HAP-1 (cell line): ENCODE measurements around the gene ADRB1.

ENCODE experiments used
- DNase-seq, 2 experiments: peaks; one replicate each; pipeline ENCODE4 v3.0.0-alpha.2; 2016 to 2020; ENCODE audit warnings: low spot score in 2 of 2
- H3K27me3 ChIP-seq: fragments of 250-450 bp; sonication (Bioruptor Pico); 2 replicates; pipeline ENCODE4 v1.5.1; 2020; ENCODE audit warnings: low read depth, mild to moderate bottlenecking, moderate library complexity
- H3K36me3 ChIP-seq: fragments of 250-450 bp; sonication (Bioruptor Pico); replicated peaks from 2 replicates; pipeline ENCODE4 v1.5.1; 2020; ENCODE audit warnings: mild to moderate bottlenecking
- H3K4me1 ChIP-seq: fragments of 250-450 bp; sonication (Bioruptor Pico); 2 replicates; pipeline ENCODE4 v1.5.1; 2020; ENCODE audit warnings: mild to moderate bottlenecking
- H3K4me3 ChIP-seq: fragments of 250-450 bp; sonication (Bioruptor Pico); 2 replicates; pipeline ENCODE4 v1.5.1; 2020; ENCODE audit warnings: mild to moderate bottlenecking, moderate library complexity
- H3K9me3 ChIP-seq: fragments of 250-450 bp; sonication (Bioruptor Pico); 2 replicates; pipeline ENCODE4 v1.5.1; 2020; ENCODE audit warnings: mild to moderate bottlenecking, moderate library complexity
- in situ Hi-C: fragments of 300-500 bp; cut with MboI; formaldehyde crosslinking; loops from 3 replicates; pipeline ENCODE4 v1.14.3; 2020; ENCODE audit warnings: low sequenced_read_pairs, inconsistent platforms, mixed read lengths

ADRB1 gene

DNA sequence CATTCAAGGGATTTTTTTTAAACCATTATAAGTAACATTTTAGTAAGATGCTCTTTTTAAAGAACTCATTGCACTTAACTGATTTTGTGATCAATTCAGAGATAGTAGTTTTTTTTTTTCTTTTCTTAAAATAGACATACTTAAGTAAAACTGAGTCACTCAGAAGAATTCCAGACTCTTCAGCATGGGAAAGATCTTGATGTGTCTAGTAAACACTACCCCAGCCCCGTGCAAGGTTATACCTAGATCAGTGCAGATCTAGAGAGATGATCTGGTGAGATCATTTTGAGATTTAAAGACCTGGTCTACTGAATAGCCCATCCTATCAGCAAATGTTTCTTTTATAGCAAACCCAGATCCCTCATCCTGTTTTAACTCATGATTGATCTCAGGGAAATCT lies 8.6 kb downstream of the ADRB1 start:
- in situ Hi-C loops, result no loop called here
- DNase-seq, result no peak
- Histone ChIP-seq H3K4me1 (peaks cover 23% of the 10 kb centered on the region), H3K4me3 (no peak overlapping the region), H3K27me3 (no peaks in the 10 kb centered on the region; the same call in 1 of the 2 replicates), H3K36me3 (no peaks in the 10 kb centered on the region), H3K9me3 (no peaks in the 10 kb centered on the region)

DNA sequence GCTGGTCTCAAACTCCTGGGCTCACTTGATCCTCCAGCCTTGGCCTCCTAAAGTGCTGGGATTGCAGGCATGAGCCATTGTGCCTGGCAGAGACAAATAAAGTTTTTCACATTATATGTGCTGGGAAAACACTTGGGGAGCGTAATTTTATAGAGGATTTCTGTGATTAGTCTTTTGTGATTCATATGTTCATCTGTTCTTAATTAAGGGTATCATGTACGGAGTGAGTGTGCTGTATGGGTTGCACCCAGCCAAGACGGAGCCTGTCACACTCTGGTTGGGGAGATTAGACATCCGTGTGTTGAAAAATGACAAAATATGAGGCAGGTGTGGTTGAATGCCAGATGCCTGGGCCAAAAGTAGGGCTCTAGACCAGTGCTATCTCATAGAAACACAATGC lies 10.3 kb downstream of the ADRB1 start:
- no peaks in the 10 kb centered on the region for H3K27me3 ChIP-seq
- H3K4me1 ChIP-seq, result peaks cover 23% of the 10 kb centered on the region
- no peaks in the 10 kb centered on the region for H3K36me3 ChIP-seq
- no peak for DNase-seq
- in situ Hi-C loops, result no loop called here
- no peak overlapping the region for H3K4me3 ChIP-seq
- no peaks in the 10 kb centered on the region for H3K9me3 ChIP-seq

DNA sequence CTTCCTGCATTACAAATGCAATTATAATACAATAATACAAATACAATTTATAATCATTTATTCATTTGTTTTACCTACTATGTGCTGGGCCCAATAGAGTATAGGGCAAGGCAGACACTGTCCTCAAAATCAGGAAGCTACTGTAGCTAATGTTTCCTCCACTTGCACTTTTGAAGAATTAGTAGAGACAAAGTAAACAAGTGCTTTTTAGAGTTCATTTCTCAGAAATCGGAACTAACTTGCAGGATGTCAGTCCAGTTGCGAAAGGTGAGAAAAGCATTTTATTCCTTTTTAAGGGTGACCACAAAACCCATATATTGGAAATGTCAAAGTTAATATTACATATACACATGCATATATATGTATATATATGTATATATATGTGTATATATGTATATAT lies 14.2 kb downstream of the ADRB1 start:
- H3K9me3 ChIP-seq, result no peaks in the 10 kb centered on the region
- DNase-seq, result no peak
- in situ Hi-C loops, result no loop called here
- H3K4me1 ChIP-seq, result peaks cover 9% of the 10 kb centered on the region
- no peak overlapping the region for H3K4me3 ChIP-seq
- no peaks in the 10 kb centered on the region for H3K36me3 ChIP-seq
- no peaks in the 10 kb centered on the region for H3K27me3 ChIP-seq

DNA sequence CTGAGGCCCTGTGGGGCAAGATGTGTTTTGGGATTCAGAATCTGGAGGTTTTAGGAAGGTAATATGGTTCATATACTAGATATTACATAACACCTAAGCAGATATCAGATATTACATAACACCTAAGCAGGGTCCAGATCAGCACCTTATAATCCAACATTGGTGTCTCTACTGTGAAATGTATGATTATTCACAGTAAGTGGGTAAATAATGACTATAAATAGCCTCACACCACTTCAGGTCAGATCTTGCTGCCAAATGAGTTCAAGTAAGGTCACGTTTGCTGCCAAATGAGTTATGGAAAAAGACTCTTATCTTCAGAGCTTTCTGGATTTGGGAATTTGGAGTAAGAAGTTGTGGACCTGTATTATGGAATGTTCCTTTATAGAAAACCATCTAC lies 14.6 kb downstream of the ADRB1 start:
- Histone ChIP-seq H3K9me3 (no peaks in the 10 kb centered on the region), H3K27me3 (no peaks in the 10 kb centered on the region), H3K4me1 (peaks cover 6% of the 10 kb centered on the region; the same call in 1 of the 2 replicates), H3K4me3 (no peak overlapping the region), H3K36me3 (no peaks in the 10 kb centered on the region)
- in situ Hi-C loops, result no loop called here
- no peak for DNase-seq

DNA sequence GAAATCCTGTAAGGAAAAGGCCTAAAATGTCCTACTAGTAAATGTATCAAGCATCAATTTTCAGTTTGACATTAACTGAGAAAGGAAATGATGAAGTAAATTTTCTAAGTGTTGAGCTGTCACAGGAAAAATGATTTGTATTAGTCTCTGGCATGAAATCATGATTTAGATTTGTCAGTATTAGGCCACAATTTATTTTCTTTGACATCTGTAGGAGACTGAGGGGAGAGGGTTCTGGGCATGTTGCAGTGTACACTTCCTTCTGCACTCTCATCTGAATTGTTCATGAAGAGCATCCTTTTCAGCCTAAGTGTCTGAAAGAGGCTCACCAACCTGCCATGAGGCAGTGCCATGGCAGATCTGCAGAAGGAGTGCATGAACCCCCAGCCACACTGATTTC lies 15.9 kb downstream of the ADRB1 start:
- Histone ChIP-seq H3K4me3 (no peak overlapping the region), H3K9me3 (no peaks in the 10 kb centered on the region), H3K36me3 (no peaks in the 10 kb centered on the region), H3K27me3 (no peaks in the 10 kb centered on the region; the same call in 1 of the 2 replicates), H3K4me1 (peaks cover 6% of the 10 kb centered on the region; the same call in 1 of the 2 replicates)
- in situ Hi-C loops, result no loop called here
- DNase-seq, result no peak

DNA sequence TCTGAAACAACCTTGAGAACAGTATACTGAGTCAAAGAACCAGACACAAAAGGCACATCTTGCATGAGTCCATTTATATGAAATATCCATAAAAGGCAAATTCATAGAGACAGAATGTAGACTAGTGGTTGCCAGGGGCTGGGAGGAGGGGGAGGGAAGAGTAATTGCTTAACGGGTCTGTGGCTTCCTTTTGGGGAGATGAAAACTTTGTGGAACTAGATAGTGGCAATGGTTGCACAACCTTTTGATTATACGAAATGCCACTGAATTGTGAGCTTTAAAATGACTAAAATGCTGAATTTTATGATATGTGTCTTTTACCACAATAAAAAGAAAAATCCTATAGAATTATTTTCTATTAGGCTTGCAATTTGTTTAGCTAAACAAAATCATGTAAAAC lies 16.8 kb downstream of the ADRB1 start:
- H3K4me3 ChIP-seq, result no peak overlapping the region
- peaks cover 6% of the 10 kb centered on the region; the same call in 1 of the 2 replicates for H3K4me1 ChIP-seq
- no peak for DNase-seq
- no peaks in the 10 kb centered on the region for H3K36me3 ChIP-seq
- no peaks in the 10 kb centered on the region for H3K9me3 ChIP-seq
- in situ Hi-C loops, result no loop called here
- no peaks in the 10 kb centered on the region; the same call in 1 of the 2 replicates for H3K27me3 ChIP-seq

DNA sequence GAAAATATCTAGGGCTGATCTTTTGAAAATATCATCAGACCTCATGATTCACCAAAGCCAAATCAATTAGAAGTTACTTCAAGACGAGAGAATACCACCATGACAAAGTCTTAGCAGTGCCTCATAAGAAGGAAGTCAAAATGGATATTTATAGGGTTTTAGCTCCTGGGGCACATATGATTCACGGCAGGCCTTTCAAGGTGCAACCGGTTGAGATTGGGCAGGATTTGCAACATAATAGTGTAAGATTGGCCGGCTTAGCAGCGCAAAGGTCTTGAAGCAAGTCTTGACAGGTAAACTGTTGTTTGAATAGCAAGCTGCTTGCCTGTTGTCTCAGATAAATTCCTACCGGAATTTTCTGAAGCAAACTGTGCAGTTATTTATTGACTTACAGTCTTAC lies 17.5 kb downstream of the ADRB1 start:
- Histone ChIP-seq H3K4me1 (peaks cover 6% of the 10 kb centered on the region; the same call in 1 of the 2 replicates), H3K36me3 (no peaks in the 10 kb centered on the region), H3K4me3 (no peak overlapping the region), H3K27me3 (no peaks in the 10 kb centered on the region; the same call in 1 of the 2 replicates), H3K9me3 (no peaks in the 10 kb centered on the region)
- DNase-seq, result no peak
- in situ Hi-C loops, result no loop called here

DNA sequence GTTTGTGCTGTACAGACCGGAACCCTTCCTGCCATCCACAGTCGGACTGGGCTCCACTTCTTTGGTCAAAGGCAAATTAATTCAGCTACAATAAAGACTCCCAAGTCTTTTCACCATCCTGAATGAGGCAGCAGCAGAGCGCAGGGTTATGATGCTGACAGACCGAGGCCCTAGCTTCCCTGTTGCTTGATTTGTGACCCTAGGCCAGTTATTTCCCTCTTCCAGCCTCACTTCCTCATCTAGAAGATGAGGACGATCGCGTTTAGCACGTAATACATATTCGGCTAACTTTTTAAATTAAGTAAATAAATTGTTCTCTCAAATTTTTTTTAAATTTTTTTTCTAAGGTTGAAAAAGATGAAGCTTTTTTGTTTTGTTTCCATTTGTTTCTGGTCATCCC lies 18.1 kb downstream of the ADRB1 start:
- H3K9me3 ChIP-seq, result no peaks in the 10 kb centered on the region
- peaks cover 6% of the 10 kb centered on the region; the same call in 1 of the 2 replicates for H3K4me1 ChIP-seq
- no peaks in the 10 kb centered on the region; the same call in 1 of the 2 replicates for H3K27me3 ChIP-seq
- no peaks in the 10 kb centered on the region for H3K36me3 ChIP-seq
- no peak overlapping the region for H3K4me3 ChIP-seq
- DNase-seq, result no peak
- in situ Hi-C loops, result no loop called here

DNA sequence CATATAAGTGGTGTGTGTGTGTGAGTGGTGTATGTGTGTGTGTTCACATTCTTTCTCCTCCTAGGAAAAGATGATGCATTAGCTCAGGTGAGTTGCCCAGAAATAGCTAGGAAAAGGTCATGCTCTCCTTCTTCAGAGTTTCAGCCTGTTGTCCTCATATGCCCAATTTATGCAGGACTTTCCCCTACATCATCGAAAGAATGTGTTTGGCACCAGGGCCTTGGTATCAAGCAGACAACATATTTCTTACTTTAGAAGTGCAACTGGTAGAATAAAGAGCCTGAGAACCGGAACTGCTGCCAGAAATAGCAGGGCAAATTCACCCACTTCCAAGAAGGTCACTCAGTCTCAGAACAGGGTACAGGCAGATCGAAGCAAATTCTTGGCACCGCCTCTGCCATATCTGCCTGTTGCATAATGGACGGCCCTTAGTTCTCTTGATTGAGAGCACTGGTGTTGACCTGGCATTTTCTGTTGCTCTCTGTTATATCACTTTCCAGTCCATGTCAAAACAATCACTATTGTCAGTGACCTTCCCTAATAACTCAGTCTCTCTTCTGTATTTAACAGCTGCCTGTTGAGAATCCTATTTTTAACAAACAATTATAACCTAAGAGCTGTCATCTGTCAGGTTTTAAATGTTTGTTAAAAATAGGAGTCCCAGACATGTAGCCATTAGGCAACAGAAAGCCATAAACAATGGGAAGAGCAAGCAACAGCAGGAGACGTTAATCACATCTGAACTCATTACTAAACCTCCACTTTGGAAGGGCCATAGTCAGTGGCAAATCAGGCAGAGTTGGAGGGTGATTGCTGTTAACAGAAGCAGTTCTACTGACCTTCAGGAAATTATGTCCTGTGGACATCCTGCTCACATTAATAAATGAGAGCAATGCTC lies 20.7 kb downstream of the ADRB1 start:
- in situ Hi-C loops, result no loop called here
- DNase-seq, result no peak
- H3K4me1 ChIP-seq, result peaks cover 6% of the 10 kb centered on the region; the same call in 1 of the 2 replicates
- no peaks in the 10 kb centered on the region; the same call in 1 of the 2 replicates for H3K27me3 ChIP-seq
- no peak overlapping the region for H3K4me3 ChIP-seq
- no peaks in the 10 kb centered on the region for H3K9me3 ChIP-seq
- H3K36me3 ChIP-seq, result no peaks in the 10 kb centered on the region

DNA sequence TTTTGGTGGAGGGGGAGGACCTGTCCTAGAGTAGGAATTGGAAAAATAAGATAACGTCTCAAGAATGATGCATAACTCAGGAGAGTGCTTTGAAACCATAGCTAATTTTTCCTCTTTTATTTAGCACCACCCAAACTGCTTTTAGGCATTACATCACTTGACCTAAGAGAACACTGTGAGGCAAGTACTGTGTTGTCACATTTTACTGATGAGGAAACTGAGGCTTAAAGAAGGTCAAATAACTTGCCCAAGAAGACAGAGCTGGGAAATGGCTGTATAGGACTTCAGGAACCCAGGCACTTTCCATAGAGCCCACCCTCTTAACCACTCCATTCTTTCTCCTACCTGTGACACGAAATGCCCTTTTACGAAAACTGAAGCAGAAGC lies 21.4 kb downstream of the ADRB1 start:
- Histone ChIP-seq H3K27me3 (no peaks in the 10 kb centered on the region; the same call in 1 of the 2 replicates), H3K4me1 (peaks cover 7% of the 10 kb centered on the region)
- DNase-seq, result no peak

DNA sequence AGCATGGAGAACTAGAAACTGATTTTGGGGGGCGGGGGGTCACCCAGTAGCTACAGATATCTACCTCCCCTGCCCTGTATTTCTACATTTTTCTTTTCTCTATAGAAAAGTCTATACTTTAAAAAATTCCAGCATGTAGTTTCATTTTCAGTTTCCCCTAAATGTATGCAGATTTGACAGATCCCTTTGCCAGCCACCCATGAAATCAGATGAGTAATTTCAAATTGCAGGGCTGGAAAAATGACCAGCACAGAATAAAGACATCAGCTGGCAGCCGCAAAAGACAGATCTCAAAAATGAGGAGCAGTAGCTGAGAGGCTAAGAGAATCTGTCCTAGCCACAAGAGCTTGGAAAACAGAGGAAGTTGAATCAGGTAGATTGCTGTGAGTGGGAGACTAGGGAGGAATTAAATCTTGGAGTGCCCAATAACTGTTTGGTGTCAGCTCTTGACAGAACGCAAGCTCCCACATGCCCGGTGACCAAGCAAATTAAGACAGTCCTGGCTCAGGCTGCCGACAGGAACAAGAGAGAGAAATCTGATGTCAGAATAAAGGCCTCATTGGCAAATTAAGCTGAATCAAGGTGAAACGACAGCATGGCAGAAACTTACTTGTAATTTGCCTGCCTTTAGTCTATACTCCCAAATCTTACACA lies 24.5 kb downstream of the ADRB1 start:
- in situ Hi-C loops, result no loop called here
- no peaks in the 10 kb centered on the region; the same call in 1 of the 2 replicates for H3K27me3 ChIP-seq
- H3K9me3 ChIP-seq, result no peaks in the 10 kb centered on the region
- DNase-seq, result no peak
- no peaks in the 10 kb centered on the region for H3K36me3 ChIP-seq
- peaks cover 7% of the 10 kb centered on the region for H3K4me1 ChIP-seq
- no peak overlapping the region for H3K4me3 ChIP-seq

More for the DNA sequence above, 21.4 kb downstream of the ADRB1 start:
- Histone ChIP-seq H3K4me3 (no peak overlapping the region), H3K9me3 (no peaks in the 10 kb centered on the region), H3K36me3 (no peaks in the 10 kb centered on the region)
- in situ Hi-C loops, result no loop called here

DNA sequence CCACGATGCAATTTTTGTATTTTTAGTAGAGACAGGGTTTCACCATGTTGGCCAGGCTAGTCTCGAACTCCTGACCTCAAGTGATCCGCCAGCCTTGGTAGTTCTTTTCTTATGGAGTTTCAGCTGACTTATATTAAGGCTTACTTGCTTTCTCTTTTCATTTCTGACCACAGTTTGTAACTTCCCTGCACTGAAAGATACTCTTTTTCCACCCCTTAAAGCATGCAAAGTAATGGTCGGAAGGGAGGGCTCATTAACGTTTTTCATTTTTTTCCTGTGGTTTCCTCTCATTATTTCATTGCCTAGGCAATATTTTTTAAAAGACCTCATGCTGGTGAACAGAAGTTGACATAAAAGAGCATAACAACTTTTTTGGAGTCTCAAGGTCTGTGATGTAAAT lies 27.0 kb downstream of the ADRB1 start:
- Histone ChIP-seq H3K4me1 (peaks cover 7% of the 10 kb centered on the region), H3K9me3 (no peaks in the 10 kb centered on the region), H3K4me3 (no peak overlapping the region), H3K27me3 (no peaks in the 10 kb centered on the region), H3K36me3 (no peaks in the 10 kb centered on the region)
- in situ Hi-C loops, result no loop called here
- DNase-seq, result peak in 1 of 2 experiments; percentile 12

DNA sequence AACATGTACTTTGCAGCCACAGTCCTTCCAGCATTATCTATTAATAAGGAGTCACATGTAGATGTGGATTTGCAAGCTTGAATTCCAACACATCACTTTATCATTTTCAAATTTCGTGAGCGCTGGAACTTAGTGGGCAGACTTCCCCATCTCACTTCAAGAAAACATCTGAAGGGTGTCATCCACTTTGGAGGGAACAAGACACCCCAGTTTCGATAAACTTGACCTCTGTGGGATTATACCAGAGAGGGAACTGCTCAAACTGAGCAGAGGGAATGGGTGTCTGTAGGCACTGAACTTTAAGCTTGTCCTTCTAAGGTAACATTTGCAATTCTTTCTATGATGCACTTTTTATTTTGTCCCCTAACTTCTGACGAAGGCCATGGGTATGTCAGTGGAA lies 27.5 kb downstream of the ADRB1 start:
- peaks cover 7% of the 10 kb centered on the region for H3K4me1 ChIP-seq
- no peaks in the 10 kb centered on the region for H3K36me3 ChIP-seq
- no peaks in the 10 kb centered on the region for H3K9me3 ChIP-seq
- no peak overlapping the region for H3K4me3 ChIP-seq
- in situ Hi-C loops, result no loop called here
- no peaks in the 10 kb centered on the region for H3K27me3 ChIP-seq
- no peak for DNase-seq
